SKM-1 treated with dmso at 0.1 percent for 144 hours (cell line): ENCODE data around the gene KLF16.

Experiments
- DNase-seq: peaks from one replicate; lab custom pipeline; 2025; ENCODE audit not compliant: unreplicated experiment; lab: John Stamatoyannopoulos, UW

KLF16 gene

DNA sequence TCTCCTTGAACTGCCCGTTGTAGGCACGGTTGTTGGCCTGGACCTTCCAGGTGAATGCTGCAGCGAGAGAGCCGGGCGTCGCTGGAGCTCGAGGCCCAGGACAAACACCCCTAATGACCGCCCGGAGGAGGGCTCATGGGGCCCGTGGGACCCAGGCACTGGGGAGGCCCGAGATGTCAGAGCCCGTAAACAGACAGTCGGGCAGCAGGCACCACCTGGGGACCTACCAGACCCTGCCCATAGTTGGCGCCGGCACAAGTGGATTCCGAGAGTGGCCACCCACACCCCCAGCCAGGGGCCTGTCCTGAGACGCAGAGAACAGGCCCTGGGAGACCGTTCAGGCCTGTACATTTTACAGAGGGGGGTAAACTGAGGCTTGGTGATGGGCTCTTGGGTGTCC lies 53.7 kb downstream of the KLF16 start:
- DNase-seq = no peak

GRCh38 chr19:1808395-1808731 lies 55.0 kb downstream of the KLF16 start:
- no peak for DNase-seq

GRCh38 chr19:1807695-1808394 lies 55.5 kb downstream of the KLF16 start:
- DNase-seq = no peak

- DNase-seq = no peak
These were observed 56.2 kb downstream of the KLF16 start for GRCh38 chr19:1807030-1807694.

- DNase-seq = no peak
These were observed 57.0 kb downstream of the KLF16 start for GRCh38 chr19:1806184-1807029.

DNA sequence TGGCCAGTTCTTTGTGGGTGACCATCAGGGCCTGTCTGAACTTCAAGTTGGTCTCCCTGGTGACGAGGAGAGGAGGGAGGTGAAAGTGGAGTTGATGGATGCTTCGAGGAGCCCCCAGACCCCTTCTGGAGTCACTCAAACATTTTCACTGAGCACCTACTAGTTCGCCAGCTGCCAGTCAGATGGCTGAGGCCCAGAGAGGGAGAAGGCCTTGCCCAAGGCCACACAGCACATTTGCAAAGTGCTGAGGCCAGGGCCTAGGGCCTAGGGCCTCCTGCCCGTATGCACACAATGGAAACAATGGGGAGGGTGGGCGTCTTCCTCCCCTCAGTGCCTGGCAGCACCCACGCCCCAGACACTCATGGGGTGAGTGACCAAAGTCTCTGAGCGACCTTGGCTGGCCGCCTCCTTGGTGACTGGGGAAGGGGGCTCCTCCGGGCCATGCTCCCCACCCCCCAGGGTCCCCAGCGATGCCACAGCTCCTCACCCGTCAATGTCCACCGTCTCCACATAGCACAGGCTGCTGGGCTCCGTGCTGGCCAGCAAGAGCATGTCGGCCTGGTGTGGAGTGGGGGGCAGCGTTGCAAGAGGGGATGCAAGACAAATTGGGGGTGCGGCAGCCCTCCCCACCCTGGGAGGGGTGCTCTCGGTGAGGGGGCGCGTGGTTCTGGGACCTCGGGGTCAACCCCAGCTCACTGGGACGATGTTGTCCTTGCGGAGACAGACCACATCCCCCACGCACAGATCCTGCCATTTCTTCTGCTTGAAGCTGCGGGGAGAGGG lies 57.8 kb downstream of the KLF16 start:
- no peak for DNase-seq

GRCh38 chr19:1804858-1805257 lies 58.5 kb downstream of the KLF16 start:
- no peak for DNase-seq
